ENCODE results near the gene LYZ.

LYZ gene

DNA sequence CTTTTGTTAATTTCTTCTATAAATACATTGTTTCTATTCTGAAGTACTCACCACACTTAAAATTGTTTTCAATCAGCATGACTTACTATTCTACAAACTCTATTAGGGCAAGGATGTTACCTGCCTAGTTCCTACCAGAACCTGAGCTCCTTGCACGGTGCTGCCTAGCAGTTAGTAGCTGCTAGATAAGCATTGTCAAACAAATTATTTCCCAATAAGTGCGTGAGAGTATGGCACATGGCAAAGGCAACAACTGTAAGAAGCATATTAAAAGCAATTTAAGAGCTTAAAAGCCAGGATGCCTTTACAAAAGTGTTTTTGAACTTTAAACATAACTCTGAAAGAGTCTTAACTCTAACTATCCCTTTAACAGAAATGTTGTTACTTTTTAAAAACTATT, 8.2 kb upstream of the LYZ start:
- DNase-seq, result peak; percentile 20

GRCh38 chr12:69341328-69341727, 6.9 kb upstream of the LYZ start:
- peak; percentile 91 for DNase-seq

GRCh38 chr12:69342421-69342820, 5.8 kb upstream of the LYZ start:
- peak; percentile 16 for DNase-seq

GRCh38 chr12:69343357-69343756, 4.8 kb upstream of the LYZ start:
- peak; percentile 75 for DNase-seq

DNA sequence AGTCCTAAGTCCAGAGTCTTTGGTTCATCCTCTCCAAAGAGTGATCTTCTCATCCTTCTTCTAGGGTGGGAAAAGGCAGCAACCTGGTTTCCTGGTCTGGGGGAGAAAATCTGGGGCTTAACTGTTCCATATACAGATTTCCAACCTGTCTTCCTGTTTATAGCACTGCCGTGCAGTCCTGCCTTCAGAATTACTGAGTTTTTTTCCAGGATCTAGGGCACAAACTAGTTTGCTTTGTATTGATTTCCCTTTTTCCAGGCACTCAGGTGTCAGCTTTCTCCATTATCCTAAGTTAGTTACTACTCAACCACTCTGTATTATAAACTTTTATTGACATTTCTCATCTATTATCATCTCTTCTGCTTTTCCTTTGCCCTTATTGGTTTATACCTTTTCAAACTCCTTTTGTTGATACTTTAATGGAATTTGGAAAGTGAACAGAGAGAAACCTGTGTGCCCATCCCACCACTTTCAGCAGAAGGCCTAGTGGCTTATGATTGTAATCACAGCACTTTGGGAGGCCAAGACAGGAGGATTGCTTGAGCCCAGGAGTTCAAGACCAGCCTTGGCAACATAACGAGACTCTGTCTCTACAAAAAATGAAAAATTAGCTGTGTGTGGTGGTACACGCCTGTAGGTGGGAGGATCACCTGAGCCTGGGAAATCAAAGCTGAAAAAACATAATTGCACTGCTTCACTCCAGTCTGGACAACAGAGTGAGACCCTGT, 4.1 kb upstream of the LYZ start:
- DNase-seq, result no peak

DNA sequence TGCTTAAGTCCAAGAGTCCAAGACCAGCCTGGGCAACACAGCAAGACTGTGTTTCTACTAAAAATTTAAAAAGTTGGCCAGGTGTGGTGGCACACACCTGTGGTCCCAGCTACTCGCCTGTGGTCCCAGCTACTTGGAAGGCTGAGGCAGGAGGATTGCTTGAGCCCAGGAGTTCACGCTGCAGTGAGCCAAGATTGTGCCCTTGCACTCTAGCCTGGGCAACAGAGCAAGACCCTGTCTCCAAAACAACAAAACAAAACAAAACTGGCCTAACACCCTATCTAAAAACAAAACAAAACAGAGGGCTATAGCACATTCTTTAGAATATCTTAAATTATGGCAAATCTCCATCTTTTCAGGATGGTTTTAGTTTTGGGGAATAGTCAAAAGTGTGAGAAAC, 3.1 kb upstream of the LYZ start:
- no peak for DNase-seq

DNA sequence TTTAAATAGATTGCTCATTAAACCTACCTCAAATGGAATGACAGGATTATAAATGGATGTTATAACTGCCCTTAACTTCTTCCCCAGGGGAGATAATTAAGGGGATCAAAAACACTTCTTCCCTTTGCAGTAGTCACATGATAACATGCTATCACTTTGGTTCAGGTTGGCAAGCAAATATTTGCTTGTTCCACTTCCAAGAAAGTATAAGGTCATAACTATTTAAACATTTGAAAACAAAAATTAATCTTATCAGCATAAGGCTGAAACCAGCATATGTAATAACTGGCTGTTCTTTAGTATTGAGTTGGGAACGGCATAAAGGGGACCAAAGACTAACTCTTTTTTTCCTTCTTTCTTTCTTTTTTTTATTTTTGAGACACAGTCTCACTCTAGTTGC, 2.4 kb upstream of the LYZ start:
- no peak for DNase-seq

DNA sequence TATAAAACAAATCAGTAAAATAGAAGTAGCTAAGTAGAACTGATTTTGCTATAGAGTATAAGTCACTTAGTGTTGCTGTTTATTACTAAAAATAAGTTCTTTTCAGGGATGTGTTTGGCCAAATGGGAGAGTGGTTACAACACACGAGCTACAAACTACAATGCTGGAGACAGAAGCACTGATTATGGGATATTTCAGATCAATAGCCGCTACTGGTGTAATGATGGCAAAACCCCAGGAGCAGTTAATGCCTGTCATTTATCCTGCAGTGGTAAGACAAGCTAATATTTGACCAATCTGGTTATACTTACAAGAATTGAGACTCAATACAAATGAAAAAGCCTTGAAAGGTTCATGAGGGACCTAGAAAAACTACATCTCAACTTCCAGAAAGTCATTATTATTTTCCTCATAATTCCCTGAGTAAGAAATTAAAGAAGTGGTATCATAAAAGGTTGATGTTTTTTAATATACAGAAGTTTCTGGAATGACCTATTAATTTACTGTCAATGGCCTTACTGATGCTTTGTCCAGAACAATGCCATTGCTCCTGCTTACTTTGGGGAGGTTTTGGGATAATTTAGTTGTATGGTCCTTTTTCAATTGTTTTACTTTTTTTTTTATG, 1.9 kb downstream of the LYZ start:
- no peak for DNase-seq

DNA sequence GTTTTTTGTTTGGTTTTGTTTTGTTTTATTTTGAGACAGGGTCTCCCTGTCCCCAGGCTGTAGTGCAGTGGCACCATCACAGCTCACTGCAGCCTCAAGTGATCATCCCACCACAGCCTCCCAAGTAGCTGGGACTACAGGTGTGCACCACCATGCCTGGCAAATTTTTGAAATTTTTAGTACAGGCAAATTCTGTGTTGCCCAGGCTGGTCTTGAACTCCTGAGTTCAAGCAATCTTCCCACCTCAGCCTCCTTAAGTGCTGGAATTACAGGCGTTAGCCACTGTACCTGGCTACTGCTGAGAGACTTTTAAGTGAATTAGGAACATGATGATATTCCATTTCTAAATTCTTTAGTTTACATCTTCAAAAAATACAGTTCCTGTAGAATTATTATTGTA, 2.6 kb downstream of the LYZ start:
- no peak for DNase-seq

DNA sequence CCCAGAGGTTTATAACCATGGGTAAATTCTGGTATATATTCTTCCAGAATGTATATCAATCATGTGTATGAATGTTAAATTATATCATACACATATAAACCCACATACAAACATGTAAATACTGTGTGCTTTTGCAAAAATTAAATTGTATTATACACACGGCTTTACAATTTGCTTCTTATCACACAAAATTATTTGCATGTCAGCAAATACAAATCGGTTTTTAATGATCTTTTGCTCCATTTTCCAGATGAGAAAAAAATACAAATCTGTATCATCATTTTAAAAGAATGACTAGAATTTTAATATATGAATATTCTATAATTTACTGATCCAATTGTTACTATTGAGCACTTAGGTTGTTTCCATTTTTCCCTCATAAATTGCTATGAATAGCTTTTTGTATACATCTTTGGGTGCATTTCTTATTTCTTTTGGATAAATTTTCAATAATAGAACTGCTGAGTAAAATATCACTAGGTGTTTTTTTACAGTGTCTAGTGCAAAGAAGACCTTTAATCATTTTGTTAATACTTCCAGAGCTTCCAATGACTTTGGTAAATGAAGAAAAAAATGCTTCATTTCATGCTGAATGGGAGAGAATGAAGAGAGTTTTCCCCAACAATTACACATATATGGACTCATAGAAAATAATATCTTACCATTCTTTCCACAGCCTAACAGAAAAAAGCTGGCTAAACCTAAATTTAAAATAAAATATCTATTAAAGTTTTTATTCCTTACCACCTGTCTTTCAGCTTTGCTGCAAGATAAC, 3.5 kb downstream of the LYZ start:
- no peak for DNase-seq

- DNase-seq, result no peak
Measured at GRCh38 chr12:69352904-69353303, 4.7 kb downstream of the LYZ start.

- no peak for DNase-seq
Measured at GRCh38 chr12:69354172-69354555, 6.0 kb downstream of the LYZ start.

DNA sequence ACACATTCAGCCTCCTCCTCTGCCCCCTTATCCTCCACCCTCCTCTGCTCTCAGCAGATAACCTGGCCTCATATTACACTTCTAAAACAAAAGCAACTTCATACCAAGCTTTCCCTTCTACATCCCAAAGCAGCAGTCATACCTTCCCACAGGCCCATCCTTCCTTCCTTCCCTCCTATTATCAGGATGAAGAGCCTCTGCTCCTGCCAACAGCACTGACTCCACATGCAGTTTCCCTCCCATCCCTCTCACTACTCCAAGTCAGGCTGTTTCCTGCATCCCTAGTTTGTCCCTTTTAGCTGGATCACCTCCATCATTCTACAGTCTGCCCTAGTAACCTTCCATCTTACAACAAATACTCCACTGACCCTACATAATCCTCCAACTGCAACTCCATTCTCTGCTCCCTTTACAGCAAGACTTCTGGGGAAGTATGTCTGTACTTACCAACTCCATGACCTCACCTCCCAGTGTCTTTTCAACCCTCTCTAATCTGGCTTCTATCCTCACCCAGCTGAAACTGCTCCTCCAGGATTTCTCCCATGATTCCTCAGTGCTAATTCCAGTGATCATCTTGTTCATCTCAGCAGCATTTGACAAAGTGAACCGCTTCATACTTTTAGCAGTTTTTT, 6.5 kb downstream of the LYZ start:
- DNase-seq, result peak; percentile 50

DNA sequence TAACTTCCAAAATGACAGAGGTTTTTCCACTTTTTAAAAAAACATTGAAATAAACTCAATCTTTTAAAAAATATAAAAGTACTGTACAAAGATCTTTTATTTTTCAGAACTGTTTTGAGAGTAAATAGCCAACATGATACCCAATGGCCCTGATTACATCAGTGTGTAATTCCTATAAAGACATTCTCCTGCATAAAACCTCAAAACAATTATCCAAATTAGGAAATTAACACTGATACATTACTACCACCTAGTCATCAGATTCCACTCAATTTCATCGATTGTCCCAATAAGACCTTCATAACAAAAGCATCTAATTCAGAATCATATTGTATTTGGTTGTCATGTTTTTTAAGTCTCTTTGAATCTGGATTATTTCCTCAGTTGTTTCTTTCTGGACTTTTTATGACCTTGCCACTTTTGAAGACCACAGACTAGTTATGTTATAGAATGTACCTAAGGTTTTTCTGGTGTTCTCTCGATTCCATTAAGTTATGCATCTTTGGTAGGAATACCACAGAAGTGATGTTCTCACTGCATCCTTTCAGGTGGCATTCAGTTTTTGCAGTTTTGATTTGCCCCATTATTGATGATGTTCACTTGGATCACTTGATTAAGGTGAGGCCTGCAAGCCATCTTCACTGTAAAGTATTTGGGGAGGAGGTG, 7.3 kb downstream of the LYZ start:
- peak; percentile 26 for DNase-seq

- peak; percentile 90 for DNase-seq
Measured at GRCh38 chr12:69359531-69360347, 11.6 kb downstream of the LYZ start, which contains the start of gene YEATS4. Gene YEATS4, plus strand, starts transcription at chr12:69359743. Its CDS starts 230 bp downstream, at chr12:69359973.

DNA sequence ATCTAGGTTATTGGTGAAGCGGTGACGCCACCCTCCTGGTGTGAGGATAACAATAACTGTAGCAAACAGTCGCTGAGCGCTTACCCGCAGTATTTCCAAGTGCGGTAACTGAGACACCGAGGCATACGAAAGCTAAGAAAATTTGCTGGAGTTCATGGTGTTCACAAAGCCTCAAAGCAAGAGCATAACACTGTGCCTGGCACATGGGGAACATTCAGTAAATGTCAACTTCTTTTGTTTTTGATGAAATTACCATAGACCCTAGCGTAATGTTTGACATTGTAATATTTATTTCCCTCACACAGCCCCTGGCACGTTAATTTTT, 12.1 kb downstream of the LYZ start:
- DNase-seq, result no peak

GRCh38 chr12:69366796-69367195, 18.6 kb downstream of the LYZ start:
- no peak for DNase-seq

DNA sequence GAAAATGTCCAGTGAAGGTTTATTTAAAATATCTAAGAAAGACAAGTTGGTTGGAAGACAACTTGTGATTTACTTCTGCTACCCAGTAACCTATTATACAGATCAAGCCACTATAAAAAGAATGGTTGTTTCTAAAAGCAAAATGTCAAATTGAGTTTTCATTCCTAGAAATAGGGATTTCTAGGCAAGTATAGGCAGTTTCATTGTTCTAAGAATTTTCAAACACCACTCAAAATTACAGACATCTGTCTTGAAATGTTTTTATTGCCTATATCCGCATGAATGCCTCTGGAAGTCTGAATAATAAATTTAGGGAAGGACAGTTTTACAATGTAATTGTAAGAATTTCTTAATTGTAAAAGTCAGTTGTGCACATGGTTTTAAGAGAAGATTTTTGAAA, 20.0 kb downstream of the LYZ start:
- no peak for DNase-seq

GRCh38 chr12:69383074-69383473, 34.9 kb downstream of the LYZ start:
- DNase-seq, result no peak

DNA sequence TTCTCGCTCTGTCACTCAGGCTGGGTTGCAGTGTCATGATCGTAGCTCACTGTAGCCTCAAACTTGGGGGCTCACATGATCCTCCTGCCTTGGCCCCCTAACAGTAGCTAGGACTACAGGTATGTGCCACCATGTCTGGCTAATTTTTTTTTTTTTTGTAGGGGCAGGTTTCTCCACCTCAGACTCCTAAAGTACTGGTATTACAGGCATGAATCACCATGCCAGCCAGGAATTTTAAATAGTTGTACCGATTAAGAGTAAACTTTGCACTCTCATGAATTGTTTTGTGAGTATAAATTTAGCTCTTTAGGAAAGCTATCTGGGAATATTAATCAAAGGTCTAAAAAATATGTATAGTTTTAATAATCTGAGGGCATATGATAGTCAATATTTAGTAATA, 36.9 kb downstream of the LYZ start:
- DNase-seq, result no peak

- DNase-seq, result no peak
Measured at GRCh38 chr12:69386921-69387320, 38.7 kb downstream of the LYZ start.

GRCh38 chr12:69388371-69388770, 40.2 kb downstream of the LYZ start:
- DNase-seq, result peak; percentile 36

All from MV-4-11 (cell line).